ENCODE measurements around the gene WNK1. TPM values are rescaled to one million over a fixed set of nuclear protein-coding genes. Genes with fewer than 3 reads are reported as not detected.

Gene WNK1
- total and polyA plus RNA-seq, 2 donors (not counting 3 experiments of a cell fraction or from before 2014, with no cell fraction given), result 46.3 to 108 TPM

DNA sequence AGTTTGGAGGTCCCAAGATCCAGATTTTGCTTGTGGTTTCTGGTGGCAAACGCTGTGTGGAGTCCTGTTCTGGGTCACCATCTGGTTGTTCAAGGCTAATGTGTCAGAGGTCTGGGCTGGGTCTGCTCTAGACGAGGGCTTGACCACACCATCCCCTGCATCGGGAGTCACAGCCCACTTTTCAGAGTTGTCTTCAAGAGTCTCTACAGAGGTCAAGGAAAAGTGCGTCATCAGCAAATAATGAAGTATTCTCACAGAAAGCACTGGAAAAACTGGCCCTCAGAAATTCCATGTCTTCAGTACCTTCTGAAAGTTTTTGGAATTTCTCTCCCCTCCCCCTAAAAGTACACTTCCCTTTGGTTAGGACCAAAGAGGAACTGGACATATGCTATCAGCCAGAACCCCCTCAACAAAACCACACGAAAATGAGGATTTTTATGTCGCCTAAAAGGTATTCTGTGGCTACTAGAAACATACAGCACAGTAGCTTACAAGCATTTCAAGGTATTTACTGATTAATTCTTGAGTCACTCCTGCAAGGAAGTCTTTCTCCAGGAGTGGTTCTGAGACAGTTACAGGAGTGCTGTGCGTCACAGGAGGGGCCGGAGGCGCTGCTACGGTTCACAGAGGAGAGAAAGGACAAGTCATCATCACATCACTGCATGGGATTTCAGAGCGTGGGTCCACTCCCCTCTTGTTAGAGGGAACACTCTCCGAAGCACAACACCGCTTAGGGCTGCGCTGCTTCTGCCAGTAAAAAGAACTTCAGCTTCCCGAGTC is 161.7 kb downstream of the WNK1 start:
- peaks cover 18 to 27% of the 10 kb centered on the region in 2 experiments for H3K36me3 ChIP-seq (ENCODE audit: control insufficient read depth in 2 of 2, extremely low read depth in 1 of 2, insufficient read depth in 2 of 2, low read length in 2 of 2)
- no TSS peak for BruUV-seq (replicated peaks)

More for the DNA sequence above, 161.7 kb downstream of the WNK1 start:
- FAIRE-seq, result peak; percentile 8
- no peak overlapping the region for H3K27ac ChIP-seq (ENCODE audit: insufficient read depth, low read depth, low read length)
- no peaks in the 10 kb centered on the region for H3K27me3 ChIP-seq (ENCODE audit: control insufficient read depth in 2 of 2, insufficient read depth in 2 of 2, low read length in 2 of 2)
- no peak for TF ChIP-seq MAX (IDR thresholded peaks at IDR 0.05; ENCODE audit: insufficient read depth, insufficient read length)
- no peak for TF ChIP-seq POLR2A (IDR thresholded peaks at IDR 0.05; ENCODE audit: low read depth, low read length)
- no peak for TF ChIP-seq CTCF (IDR thresholded peaks at IDR 0.05; ENCODE audit: extremely low read depth in 1 of 2, insufficient read depth in 1 of 2, low read depth in 1 of 2, low read length in 2 of 2)
- no peak for TF ChIP-seq MYC (IDR thresholded peaks at IDR 0.05; ENCODE audit: low read depth, low read length)
- no peak for TF ChIP-seq GATA2 (IDR thresholded peaks at IDR 0.05; ENCODE audit: insufficient read depth, insufficient read length, low read depth, low read length)
- TF ChIP-seq POLR2AphosphoS5 (IDR thresholded peaks at IDR 0.05; ENCODE audit: insufficient read depth, low read depth, low read length), result no peak
- TF ChIP-seq JUN (IDR thresholded peaks at IDR 0.05; ENCODE audit: borderline replicate concordance, insufficient read depth, insufficient read length, low read depth), result no peak
- TF ChIP-seq FOS (IDR thresholded peaks at IDR 0.05; ENCODE audit: borderline replicate concordance, insufficient read depth, low read length), result no peak
- POLR2A ChIA-PET, result interaction anchor here (0.8 kb wide), 1 partner anchor 35 kb away, joined by 5 read pairs; the partner anchor contains the start of gene RAD52
- no peak for DNase-seq (ENCODE audit: low read depth, low spot score)
- no peaks in the 10 kb centered on the region for H3K9me3 ChIP-seq (replicated peaks; ENCODE audit: control insufficient read depth, insufficient read depth, low read length)
- H3K9me1 ChIP-seq (replicated peaks; ENCODE audit: control insufficient read depth, extremely low read depth, insufficient read depth, low read length), result no peaks in the 10 kb centered on the region
- H3K79me2 ChIP-seq (ENCODE audit: control insufficient read depth, insufficient read depth, low read length), result no peaks in the 10 kb centered on the region
- H2AFZ ChIP-seq (ENCODE audit: low read depth, low read length), result no peak overlapping the region
- H3K4me1 ChIP-seq (ENCODE audit: control insufficient read depth, extremely low read depth, insufficient read depth, low read length), result peaks cover 29% of the 10 kb centered on the region
- no peak overlapping the region for H3K4me2 ChIP-seq (ENCODE audit: insufficient read depth, low read length)
- intact Hi-C loops (cut with micrococcal nuclease) (loop anchor here (5.0 kb wide), 1 partner anchor 178 kb away; no protein-coding TSS in a partner anchor), dilution Hi-C loops (cut with MboI; ENCODE audit: extremely low pct_ligation_motif_present, low sequenced_read_pairs) (no loop called here)
- CTCF ChIA-PET, result interaction anchor here (1.4 to 6.0 kb wide), 2 partner anchors 35 to 179 kb away, joined by 6 to 53 read pairs; partner anchors contain the start of gene RAD52
- no peak overlapping the region for H3K4me3 ChIP-seq (replicated peaks in 1 of 3; ENCODE audit: insufficient read depth in 1 of 3, low read depth in 1 of 3, low read length in 3 of 3)
- no peak overlapping the region for H3K9ac ChIP-seq (replicated peaks; ENCODE audit: extremely low read depth, insufficient read depth, low read length)
- H4K20me1 ChIP-seq (replicated peaks; ENCODE audit: control insufficient read depth, extremely low read depth, insufficient read depth, low read length), result no peaks in the 10 kb centered on the region

All from endothelial cell of umbilical vein (primary cell).